HL-60 (cell line): Measurements from ENCODE around the gene CNTD1.
"Not testable (repeated sequence)": the region's sequence is repeated elsewhere in the genome, so short reads cannot be mapped to it uniquely, and the experiment has no call there.

Experiments
- CTCF ChIP-seq: IDR thresholded peaks from one replicate; pipeline ENCODE4 v1.5.1; 2011; ENCODE audit warnings: low read length, control low read depth, inconsistent platforms; ENCODE audit not compliant: insufficient read depth
- POLR2AphosphoS5 ChIP-seq: IDR thresholded peaks from 2 replicates; pipeline ENCODE4 v1.6.1; 2012; ENCODE audit warnings: low read depth

- TF ChIP-seq CTCF, POLR2AphosphoS5: not testable (repeated sequence)
Measured at GRCh38 chr17:42856093-42856492, 57.4 kb downstream of the CNTD1 start.
